DMS114 treated with DMSO at 0.1 percent for 48 hours (cell line): ENCODE data around the gene BICD1.

Source experiments
- DNase-seq: peaks from one replicate; lab custom pipeline; 2025; ENCODE audit not compliant: unreplicated experiment; lab: John Stamatoyannopoulos, UW

Gene BICD1

DNA sequence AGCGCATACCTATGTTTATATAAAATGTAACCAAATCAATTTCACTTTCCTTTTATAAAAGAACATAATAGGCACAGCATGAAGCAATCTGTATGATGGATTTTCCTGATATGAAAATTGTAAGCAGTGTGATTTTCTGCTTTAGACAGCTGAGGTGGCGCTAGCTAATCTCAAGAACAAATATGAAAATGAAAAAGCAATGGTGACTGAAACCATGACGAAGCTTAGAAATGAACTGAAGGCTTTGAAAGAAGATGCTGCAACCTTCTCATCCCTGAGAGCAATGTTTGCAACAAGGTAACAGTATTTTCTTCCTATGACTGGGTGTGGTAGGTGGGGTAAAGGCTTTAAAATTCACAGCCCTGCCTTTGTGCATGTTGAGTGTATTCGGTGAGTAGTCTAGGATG, 227.7 kb downstream of the BICD1 start:
- no peak for DNase-seq

DNA sequence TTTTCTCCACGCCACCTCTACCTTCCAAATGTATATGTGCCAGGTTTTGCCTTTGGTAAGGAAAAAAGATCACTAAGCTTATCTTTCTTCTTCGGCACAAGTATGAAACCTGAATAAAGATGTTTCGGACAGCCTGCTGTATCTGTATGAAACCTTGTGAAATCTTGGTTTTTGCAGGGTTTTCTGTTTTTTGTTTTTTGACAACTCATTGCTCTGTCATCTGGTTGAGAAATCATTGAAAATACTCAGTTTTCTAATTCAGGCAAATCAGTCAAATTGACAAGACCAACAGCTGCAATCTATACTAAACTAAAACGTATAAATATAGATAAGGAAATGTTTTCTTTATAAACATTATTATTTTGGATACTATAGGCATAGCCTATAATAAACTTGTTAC, 229.6 kb downstream of the BICD1 start:
- no peak for DNase-seq

DNA sequence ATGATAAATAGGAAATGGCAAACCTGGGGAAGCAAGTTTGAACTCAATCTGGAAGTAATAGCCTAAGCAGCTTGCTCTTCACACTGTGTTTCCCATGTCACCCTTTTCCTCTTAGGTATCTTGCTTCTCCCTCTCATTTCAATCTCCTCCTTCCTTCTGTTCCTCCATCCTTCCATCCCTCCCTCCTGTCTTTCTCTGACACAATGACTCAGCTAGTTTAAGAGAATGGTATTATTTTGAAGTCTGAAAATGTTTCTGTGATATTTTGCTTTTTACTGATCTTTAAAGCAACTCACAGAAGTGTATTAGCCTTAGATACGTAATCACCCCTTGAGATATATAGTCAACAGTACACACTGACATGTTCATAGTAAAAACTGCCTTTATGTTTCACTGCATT, 236.8 kb downstream of the BICD1 start:
- no peak for DNase-seq

DNA sequence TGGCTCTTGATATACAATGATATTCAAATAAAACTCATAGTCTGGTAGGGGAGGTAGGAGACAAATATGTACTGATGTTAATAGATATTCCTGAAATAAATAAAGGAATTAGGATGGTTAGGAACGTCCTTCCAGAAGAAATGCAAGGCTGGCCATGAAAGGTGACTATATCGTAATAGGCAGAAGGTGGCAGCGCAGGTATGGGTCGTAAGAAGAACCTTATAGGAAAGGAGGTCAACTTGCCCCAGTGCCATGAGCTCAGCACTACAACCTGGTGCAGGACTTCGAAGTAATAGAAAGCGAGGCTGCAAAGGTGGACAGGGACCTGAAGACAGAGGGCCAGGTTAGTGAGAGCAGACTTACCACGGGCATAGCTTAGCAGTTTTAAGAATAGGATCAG, 237.4 kb downstream of the BICD1 start:
- DNase-seq: no peak

DNA sequence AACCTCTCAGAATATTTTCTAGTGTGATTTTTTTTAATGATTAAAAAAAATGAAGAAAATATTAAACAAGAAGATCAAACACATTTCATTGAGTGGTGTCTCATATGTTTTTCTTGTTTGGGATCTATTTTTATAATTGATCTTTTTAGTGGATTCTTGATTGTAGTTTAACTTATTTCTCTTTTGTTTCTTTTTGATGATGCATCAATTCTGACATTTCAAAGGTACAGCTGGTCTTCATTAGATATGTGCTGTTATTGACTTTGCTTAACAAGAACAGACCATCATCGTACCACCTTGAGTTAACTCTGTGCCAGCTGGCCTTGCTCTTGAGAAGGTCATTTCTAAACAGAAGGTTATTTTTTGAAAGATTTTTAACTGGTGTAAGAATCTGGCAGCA, 246.9 kb downstream of the BICD1 start:
- DNase-seq: no peak

DNA sequence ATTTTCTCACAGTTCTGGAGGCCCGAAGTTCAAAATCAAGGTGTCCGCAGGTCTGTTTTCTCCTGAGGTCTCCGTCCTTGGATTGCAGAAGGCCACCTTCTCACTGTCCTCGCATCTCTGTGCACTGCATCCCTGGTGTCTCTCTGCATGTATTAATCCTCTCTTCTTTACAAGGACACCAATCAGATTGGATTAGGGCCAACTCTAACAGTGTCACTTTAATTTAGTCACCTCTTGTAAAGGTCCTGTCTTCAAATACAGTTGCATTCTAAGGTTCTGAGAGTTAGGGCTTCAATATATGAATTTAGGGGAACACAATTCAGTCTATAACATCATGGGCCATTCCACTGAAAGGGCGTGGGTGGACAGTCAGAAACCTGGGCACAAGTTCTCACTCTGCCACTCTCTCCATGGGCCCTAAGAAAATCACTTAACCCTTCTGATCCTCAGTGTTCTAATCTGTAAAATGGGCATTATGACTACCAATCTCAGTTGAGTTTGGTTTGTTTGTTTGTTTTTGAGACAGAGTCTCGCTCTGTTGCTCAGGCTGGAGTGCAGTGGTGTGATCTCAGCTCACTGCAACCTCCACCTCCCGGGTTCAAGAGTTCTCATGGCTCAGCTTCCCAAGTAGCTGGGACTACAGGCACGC, 251.1 kb downstream of the BICD1 start:
- no peak for DNase-seq

DNA sequence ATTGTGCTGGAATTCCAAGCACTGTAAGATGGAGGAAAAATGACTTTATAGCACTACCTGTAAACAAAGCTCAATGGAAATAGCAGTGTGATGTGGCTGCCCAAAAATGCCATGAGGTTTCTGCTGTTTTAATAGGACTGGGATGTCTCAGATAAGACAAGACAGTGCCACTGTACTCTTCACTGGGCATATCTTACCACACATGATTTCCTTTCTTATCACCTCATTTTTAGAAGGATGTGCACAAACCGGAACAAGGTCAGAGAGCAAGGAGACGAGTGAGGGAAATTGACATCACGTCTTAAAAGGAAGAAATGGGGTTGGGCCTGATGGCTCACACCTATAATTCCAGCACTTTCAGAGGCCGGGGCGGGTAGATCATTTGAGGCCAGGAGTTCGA, 254.3 kb downstream of the BICD1 start:
- DNase-seq: no peak

DNA sequence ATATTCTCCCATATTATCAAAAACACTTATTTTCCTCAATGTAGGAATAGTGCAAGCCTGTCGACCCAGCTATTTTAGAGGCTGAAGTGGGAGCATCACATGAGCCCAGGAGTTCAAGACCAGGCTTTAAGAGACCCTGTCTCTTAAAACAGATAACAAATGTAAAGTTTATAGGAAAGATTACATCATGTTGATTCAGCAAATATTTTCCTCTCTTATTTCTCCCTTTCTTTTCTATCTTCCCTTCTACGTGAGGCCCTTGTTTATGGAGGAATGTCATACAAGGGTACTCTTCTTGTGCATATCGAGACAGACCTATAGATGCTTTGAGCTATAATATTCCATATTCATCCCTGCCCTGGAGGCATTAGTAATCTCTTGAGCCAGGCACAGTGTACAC, 256.2 kb downstream of the BICD1 start:
- no peak for DNase-seq

DNA sequence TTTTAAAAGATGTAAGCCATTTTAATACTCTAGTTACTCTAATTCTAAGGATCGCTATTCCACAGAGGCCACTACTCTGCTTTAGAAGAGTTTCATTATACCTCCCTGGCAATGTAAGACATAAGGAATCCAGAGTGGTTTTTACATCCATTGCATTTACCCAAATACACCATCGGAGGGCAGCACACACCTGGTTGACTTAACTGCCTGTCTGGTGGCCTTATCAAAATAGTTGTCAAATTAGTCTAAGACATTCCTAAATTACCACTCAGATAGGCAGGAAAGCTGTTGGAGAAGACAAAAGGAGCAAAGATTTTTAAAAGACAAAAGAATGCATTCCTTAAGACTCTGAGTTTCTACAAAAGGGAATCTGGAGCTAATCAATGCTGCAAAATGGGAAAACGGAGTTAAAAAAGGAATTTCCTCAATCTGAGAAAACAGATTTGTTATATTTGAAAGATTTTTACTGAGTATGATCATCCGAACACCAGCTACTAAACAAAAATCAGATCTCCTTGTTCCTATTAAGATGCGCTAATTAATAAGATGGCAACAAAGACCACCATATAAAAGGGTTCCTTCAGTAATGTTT, 258.9 kb downstream of the BICD1 start:
- DNase-seq: peak; percentile 75

DNA sequence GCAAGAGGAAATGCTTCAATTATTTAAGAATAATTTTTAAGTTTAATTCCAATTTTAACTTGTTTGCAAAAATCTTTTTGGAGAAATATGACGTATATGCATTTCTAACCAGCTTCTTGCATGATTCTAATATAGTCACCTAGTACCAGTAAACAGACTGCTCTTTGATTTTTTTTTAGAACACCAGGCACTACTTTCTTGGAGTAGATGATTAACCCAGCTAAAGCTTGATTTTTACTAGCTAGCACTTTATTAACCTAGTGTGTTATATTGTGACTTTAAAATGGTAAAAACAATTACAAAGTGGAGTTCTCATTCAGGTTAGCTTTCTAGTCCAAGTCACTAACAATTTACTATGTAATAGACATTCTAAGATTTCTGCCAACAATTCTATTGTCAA, 260.1 kb downstream of the BICD1 start:
- DNase-seq: no peak

DNA sequence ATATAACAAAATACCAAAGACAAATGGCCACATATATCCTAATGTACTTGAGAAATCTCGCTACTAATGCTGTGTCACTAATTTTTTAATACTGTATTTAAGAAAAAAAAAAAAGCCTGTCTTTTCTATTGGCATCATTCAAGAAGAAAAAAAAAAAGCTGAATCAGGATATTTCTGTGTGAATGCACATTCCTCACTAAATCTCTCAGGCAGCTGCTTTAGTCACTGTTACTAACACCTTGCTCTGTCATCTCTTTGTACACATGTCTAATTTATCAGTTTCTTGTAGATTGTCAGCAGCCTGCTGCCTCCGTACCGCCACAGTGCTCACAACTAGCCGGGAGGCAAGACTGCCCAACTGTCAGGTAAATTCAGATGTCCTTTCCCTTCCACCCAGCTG, 260.7 kb downstream of the BICD1 start:
- DNase-seq: no peak

DNA sequence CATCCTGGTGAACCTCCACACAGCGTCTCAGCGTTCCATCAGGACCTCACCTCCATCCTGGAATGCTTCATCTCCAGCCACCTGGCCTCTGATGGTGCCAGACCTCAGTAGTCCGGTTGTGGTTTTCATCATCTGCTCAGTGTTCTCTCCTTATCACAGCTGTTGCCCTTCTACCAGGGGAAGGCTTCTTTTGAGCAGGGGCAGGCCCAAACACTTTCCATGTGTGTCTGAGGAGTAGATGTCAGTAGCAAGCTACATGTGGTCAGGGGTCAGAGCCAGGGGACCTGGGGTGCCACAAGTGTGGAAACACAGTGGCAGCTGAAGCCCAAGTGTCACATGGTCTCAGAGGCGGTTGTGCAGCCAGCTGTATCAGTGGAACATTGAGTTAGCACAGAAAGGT, 262.6 kb downstream of the BICD1 start:
- DNase-seq: no peak

DNA sequence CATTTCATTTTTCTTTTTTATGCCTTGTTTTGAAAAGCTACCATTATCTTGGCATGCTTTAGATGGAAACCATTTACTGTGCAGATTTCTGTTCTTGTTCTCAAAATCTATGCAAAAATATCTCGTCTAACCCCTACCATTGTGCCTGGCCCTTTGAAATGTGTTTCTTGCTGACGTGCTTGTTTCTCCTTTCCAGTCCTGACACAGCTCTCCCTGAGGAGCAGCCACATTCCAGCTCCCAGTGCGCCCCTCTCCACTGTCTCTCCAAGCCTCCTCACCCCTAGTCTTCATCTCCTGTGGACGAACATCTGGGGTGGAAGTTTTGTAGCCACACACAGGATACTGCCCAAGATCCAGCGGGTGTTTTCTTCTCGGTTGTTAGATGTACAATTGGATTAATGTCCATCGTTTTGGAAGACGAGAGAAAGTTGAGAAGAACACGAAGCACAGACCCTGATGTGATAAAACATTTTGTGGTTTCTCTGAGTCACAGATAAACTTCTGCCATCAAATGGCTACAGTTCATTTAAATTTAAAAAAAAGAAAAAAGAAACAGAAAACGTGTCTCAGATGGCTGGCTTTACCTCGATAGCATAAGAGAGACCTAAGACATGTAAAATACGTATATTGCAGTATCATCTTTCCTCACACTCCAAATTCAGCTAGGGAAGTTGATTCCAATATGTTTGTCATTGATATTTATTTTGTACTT, 270.9 kb downstream of the BICD1 start:
- no peak for DNase-seq

DNA sequence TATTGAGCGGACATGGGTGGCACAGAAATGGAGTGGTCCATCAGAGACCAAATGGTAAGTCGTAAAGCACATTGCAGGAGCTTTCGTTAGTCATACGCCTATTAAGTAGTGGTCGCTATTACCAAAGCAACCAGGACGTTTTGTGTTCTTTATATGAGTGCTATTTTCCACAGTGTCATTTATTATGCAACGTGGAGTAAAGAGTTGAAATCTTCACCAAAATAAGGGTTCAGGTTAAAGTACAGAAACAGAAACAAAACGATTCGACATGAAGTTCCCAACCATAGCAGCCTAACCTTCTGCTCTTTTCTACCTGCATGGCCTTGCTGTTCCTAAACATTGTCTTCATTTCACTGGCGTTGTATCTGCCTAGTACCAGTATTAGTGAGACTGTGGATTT, 272.6 kb downstream of the BICD1 start:
- DNase-seq: no peak

DNA sequence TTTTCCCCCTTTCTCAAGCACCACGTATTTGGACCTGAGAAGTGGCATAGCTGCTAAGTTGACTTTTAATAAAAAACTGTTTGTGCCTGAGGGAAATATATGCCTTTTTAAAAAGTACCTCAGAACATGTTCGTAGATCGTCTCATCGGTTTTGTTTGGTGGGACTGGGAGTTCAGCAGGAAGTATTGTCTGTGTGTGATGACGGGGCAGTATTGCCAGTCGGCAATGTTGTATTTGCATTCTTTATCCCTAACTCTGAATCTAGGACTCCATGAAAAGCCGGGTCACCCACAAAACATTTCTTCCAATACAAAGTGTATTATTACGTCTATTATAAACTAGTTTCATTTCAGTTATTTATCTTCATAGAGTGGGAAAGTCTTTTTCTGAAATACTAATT, 273.0 kb downstream of the BICD1 start:
- no peak for DNase-seq

DNA sequence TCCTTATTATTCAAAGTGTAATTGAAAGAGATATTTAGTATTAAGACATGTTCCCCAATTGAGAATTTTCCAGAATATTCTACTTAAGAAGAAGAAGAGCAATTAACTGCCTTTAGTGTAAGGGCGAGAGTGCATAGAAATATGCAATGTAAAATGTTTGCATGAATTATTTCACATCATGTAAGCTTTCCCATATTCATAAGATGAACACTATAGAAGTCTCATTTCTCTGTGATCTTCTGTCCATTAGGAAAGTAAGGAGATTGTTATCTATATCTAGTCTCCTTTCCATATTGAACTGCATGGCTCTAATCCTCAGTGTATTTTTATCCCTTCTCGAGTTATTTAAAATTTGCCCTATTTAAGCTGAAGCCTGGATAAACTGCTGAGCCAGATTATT, 275.6 kb downstream of the BICD1 start:
- no peak for DNase-seq

DNA sequence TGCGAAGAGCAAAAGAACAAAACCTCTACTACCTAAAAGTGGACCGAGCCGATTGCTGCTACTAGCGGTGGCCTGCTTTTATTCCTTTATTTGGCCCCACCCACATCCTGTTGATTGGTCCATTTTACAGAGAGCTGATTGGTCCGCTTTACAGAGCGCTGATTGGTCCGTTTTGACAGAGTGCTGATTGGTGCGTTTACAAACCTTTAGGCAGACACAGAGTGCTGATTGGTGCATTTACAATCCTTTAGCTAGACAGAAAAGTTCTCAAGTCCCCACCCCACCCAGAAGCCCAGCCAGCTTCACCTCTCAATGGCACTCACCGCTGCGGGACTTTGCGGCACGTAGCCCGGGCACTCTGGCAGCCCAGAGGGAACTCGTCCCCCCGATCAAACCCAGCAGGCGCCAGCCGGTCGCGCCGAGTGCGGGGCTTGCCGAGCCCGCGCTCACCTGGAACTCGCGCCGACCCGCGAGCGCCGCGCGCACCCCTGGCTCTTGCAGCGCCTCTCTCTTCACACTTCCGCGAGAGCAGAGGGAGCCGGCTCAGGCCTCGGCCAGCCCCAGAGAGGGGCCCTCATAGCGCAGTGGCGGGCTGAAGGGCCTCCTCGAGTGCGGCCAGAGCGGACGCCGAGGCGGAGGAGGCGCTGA, 284.0 kb downstream of the BICD1 start:
- peak; percentile 47 for DNase-seq

DNA sequence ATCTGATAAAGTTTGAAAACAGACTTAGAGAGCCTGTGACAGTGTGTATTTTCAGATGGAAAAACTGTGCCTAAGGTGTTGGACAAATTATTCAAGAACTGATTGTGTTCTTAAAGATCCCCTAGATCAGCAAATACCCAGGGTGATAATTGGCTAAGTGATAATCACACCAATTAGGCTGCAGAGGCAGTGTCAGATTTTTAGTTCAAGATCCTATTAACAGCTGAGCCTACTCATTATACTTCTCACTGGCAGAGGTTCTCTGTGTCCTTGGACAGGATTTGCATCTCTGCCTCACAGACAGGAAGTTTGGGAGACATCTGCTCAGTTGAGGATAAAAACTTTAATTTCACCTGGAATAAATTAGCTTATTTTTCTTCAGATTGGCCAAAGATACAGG, 288.4 kb downstream of the BICD1 start:
- no peak for DNase-seq

DNA sequence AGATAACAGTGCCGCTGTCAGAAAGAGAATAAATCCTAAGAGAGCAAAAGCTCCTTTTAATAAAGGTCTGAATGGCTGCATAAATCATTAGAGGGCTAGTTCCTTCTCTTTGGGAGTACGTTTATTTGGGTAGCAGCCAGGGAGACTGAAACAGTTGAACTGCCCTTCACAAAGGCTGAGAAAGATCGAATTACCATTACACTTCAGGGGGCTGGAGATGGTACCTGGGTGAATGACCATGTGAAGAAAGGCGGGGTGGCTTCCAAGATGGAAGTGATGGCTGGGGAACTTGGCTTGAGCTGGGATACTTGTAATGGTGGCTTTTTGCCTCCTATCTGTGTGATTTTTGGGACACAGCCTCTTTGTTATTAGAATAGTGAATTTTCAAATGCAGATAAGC, 291.0 kb downstream of the BICD1 start:
- DNase-seq: no peak

DNA sequence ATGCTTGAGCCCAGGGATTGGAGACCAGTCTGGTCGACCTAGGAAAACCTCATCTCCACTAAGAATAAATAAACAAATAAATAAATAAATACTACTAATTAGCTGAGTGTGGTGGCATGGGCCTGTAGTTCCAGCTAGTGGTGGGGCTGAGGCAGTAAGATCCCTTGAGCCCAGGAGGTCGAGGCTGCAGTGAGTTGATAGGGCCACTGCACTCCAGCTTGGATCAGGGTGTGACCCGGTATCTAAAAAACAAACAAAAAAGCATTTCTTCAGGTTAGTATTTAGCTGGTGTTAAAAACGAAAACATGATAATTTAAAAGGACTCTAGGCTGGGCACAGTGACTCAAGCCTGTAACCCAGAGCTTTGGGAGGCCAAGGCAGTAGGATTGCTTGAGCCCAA, 291.5 kb downstream of the BICD1 start:
- no peak for DNase-seq

DNA sequence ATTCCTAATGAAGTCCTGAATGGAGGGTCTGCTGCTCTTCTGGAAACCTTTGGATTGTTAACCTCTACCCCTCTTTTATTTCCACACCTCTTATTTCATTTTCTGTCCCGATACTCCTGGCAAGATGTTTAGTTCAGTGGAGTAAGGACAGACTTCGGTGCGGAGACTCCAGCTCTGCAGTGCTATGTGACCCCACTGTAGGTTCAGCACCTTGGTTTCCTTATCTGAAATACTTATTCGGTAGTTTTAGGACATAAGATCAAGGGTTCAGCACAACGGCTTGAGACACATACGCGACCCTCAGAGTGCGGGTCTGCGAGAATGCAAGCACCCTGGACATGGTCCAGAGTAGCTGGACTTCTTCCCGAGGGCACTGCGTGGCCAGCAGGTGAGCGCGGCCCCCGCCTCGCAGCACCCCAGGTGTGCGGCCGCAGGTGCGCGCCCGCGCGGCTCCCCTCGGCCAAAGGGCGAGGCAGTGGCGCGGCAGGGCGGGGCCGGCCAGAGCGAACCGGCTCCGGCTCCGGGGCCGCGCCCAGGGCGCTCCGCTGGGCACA, 292.2 kb downstream of the BICD1 start:
- no peak for DNase-seq
